K562 (cell line): ENCODE measurements around the gene NCMAP. TPM values are rescaled to one million over a fixed set of nuclear protein-coding genes. Genes with fewer than 3 reads are reported as not detected.

ENCODE experiments used
- ATAC-seq: fragments of 200-7000 bp; cut with Tn5 transposase; 3 replicates; pipeline ENCODE4 v1.9.1; 2020; ENCODE audit warnings: moderate library complexity
- BruUV-seq: library from RNA; stranded (reverse); fragments of 400-500 nt; replicated peaks from 2 replicates; lab custom pipeline; 2021; lab: Mats Ljungman, UMichigan
- CTCF ChIA-PET: fragments of 300-600 bp; formaldehyde crosslinking; extraction: SDS; loops from one replicate; lab custom pipeline; 2021; ENCODE audit warnings: low intra/inter-chr PET ratio; lab: Yijun Ruan, JAX
- POLR2A ChIA-PET: fragments of 300-600, 350-650 bp; sonication (Branson Sonifier 250); formaldehyde crosslinking; extraction: SDS; loops from one replicate; lab custom pipeline; 2021; ENCODE audit warnings: antibody characterized with exemption, inconsistent platforms; lab: Yijun Ruan, JAX
- DNase-seq, 4 experiments: peaks; one replicate each; pipeline versions ENCODE4 v3.0.0 to v3.0.0-alpha.2; 2011 to 2018; ENCODE audit warnings: low spot score in 3 of 4, mixed read lengths in 3 of 4; ENCODE audit errors: extremely low read depth in 1 of 4
- FAIRE-seq: peaks from 2 replicates; lab custom pipeline; 2011; peaks lifted over from hg19 to GRCh38; lab: Jason Lieb, UNC
- H2AFZ ChIP-seq: 2 replicates; pipeline ENCODE4 v1.6.0; 2011; ENCODE audit warnings: low read depth, low read length, control low read depth, inconsistent platforms
- H3K27ac ChIP-seq: fragments of 200-600 bp; 3 replicates; pipeline ENCODE4 v1.8.0; 2011; ENCODE audit warnings: low read depth, mild to moderate bottlenecking, control low read depth, inconsistent platforms, low read length, moderate library complexity, mixed read lengths; ENCODE audit errors: extremely low read depth
- H3K27me3 ChIP-seq, 2 experiments: fragments of 300-600 bp in 1 of 2; 2 replicates in 1 of 2; 3 replicates in 1 of 2; pipeline versions ENCODE4 v1.6.0 to v1.8.0; 2011; ENCODE audit warnings: inconsistent platforms in 2 of 2, low read length in 2 of 2, mild to moderate bottlenecking in 1 of 2, mixed read lengths in 1 of 2, moderate library complexity in 1 of 2; ENCODE audit not compliant: control insufficient read depth in 2 of 2, insufficient read depth in 2 of 2
- H3K36me3 ChIP-seq: fragments of 300-600 bp; 3 replicates; pipeline ENCODE4 v1.8.0; 2011; ENCODE audit warnings: mild to moderate bottlenecking, low read length, inconsistent platforms; ENCODE audit not compliant: control insufficient read depth, insufficient read depth
- H3K4me1 ChIP-seq, 2 experiments: fragments of 200-600 bp in 1 of 2; replicated peaks in 1 of 2; 2 replicates in 1 of 2; 3 replicates in 1 of 2; pipeline versions ENCODE4 v1.5.1 to v1.8.0; 2011; ENCODE audit warnings: inconsistent platforms in 2 of 2, low read length in 2 of 2, mild to moderate bottlenecking in 1 of 2, mixed read lengths in 1 of 2, moderate library complexity in 1 of 2; ENCODE audit not compliant: control insufficient read depth in 2 of 2, insufficient read depth in 2 of 2
- H3K4me2 ChIP-seq: 2 replicates; pipeline ENCODE4 v1.6.1; 2011; ENCODE audit warnings: low read length, control low read depth, inconsistent platforms, mixed read lengths; ENCODE audit not compliant: insufficient read depth
- H3K4me3 ChIP-seq: fragments of 200-600 bp; sonication (generic), shearing (Covaris generic); 2 replicates; pipeline ENCODE4 v1.5.1; 2016; ENCODE audit warnings: control low read depth, inconsistent platforms
- H3K79me2 ChIP-seq: fragments of 200-600 bp; 3 replicates; pipeline ENCODE4 v1.8.0; 2011; ENCODE audit warnings: low read length, inconsistent platforms; ENCODE audit not compliant: control insufficient read depth, insufficient read depth
- H3K9ac ChIP-seq, 2 experiments: 2 replicates each; pipeline versions ENCODE4 v1.6.0 to v1.6.1; 2011; ENCODE audit warnings: low read depth in 2 of 2, low read length in 2 of 2, control low read depth in 1 of 2, inconsistent platforms in 1 of 2, mild to moderate bottlenecking in 1 of 2, mixed read lengths in 1 of 2; ENCODE audit not compliant: insufficient read depth in 1 of 2
- H3K9me1 ChIP-seq: one replicate; pipeline ENCODE4 v1.6.0; 2011; ENCODE audit warnings: inconsistent platforms, mild to moderate bottlenecking, low read length, moderate library complexity; ENCODE audit not compliant: control insufficient read depth, insufficient read depth
- H3K9me3 ChIP-seq: replicated peaks from 2 replicates; pipeline ENCODE4 v1.5.1; 2011; ENCODE audit warnings: low read depth, low read length, inconsistent platforms; ENCODE audit not compliant: control insufficient read depth, insufficient read depth
- H4K20me1 ChIP-seq: replicated peaks from 2 replicates; pipeline ENCODE4 v1.6.1; 2011; ENCODE audit warnings: low read length, inconsistent platforms, mixed read lengths; ENCODE audit not compliant: control insufficient read depth, insufficient read depth
- CBX8 ChIP-seq: fragments of 200-600 bp; sonication (generic); IDR thresholded peaks from 2 replicates; pipeline ENCODE4 v1.6.1; 2012; ENCODE audit warnings: borderline replicate concordance, mixed run types, low read depth, mild to moderate bottlenecking, moderate library complexity, mixed read lengths, low read length, control low read depth, inconsistent platforms; ENCODE audit not compliant: poor library complexity, severe bottlenecking; ENCODE audit errors: extremely low read depth
- ESRRA ChIP-seq: fragments of 450-650 bp; IDR thresholded peaks from 2 replicates; pipeline ENCODE4 v1.6.1; 2014; ENCODE audit warnings: low read depth, mild to moderate bottlenecking, moderate library complexity, borderline replicate concordance
- GTF2F1 ChIP-seq: IDR thresholded peaks from 2 replicates; pipeline ENCODE4 v1.6.1; 2011; ENCODE audit warnings: low read depth, low read length, improper control_type of control experiment
- L3MBTL2 ChIP-seq: fragments of 450-650 bp; IDR thresholded peaks from 2 replicates; pipeline ENCODE4 v1.6.1; 2016; ENCODE audit warnings: mild to moderate bottlenecking, moderate library complexity
- NFATC3 ChIP-seq: fragments of 450-650 bp; IDR thresholded peaks from 2 replicates; pipeline ENCODE4 v1.6.1; 2017; ENCODE audit warnings: mild to moderate bottlenecking
- RFX1 ChIP-seq: fragments of 450-650 bp; IDR thresholded peaks from 2 replicates; pipeline ENCODE4 v1.6.1; 2016; ENCODE audit warnings: mild to moderate bottlenecking, moderate library complexity
- SP1 ChIP-seq: sonication (generic); formaldehyde crosslinking; IDR thresholded peaks from 2 replicates; pipeline ENCODE4 v1.8.1; 2022; ENCODE audit warnings: mild to moderate bottlenecking, missing genetic modification reagents
- ZNF347 ChIP-seq: fragments of 450-650 bp; formaldehyde crosslinking; IDR thresholded peaks from 2 replicates; pipeline ENCODE4 v1.4.0; 2020; ENCODE audit warnings: low read depth, mild to moderate bottlenecking, moderate library complexity
- WGBS: fragments of 100-300 bp; shearing (Covaris generic); methylation state at CpG from one replicate; pipeline ENCODE4 v1.1.6; 2016; ENCODE audit warnings: low coverage, mixed read lengths; ENCODE audit not compliant: insufficient coverage; ENCODE audit errors: missing lambda C conversion rate; 5-methylcytosine and 5-hydroxymethylcytosine counted together
- in situ Hi-C: fragments of 300-500 bp; cut with MboI; formaldehyde crosslinking; loops from 4 replicates; pipeline ENCODE4 v1.15.0; 2018; ENCODE audit warnings: inconsistent platforms, mixed read lengths
- intact Hi-C: fragments of 100-400 bp; cut with micrococcal nuclease; formaldehyde crosslinking; loops from 2 replicates; pipeline ENCODE4 v1.14.2; 2022
- polyA plus RNA-seq, 8 experiments: library from polyadenylated mRNA; depleted of rRNA in 4 of 8; stranded (reverse) in 5 of 8; unstranded in 3 of 8; fragments of >200 nt; fragmentation: Nextera tagmentation in 2 of 8; fragmentation: Illumina TruSeq in 1 of 8; extraction: Ambion mirVana in 2 of 8; extraction: Trizol in 1 of 8; gene quantifications; 2 replicates each; pipeline versions ENCODE4 v1.2.1 to v1.2.3, GENCODE V29; 2011 to 2014; ENCODE audit warnings: inconsistent platforms in 1 of 8, missing spikeins in 1 of 8
- total RNA-seq, 7 experiments: library from RNA; depleted of rRNA in 6 of 7; stranded (reverse); fragments of >200 nt in 6 of 7; fragmentation: Illumina TruSeq in 2 of 7; extraction: Trizol in 2 of 7; gene quantifications; 2 replicates each; pipeline versions ENCODE4 v1.2.1 to v1.2.3, GENCODE V29; 2011 to 2021; ENCODE audit warnings: low replicate concordance in 1 of 7
- TF ChIP-seq, protein P1 (sequence below): fragments of 250-450 bp; sonication (Bioruptor Pico); IDR thresholded peaks from 2 replicates; pipeline ENCODE4 v1.4.0; 2020; ENCODE audit warnings: borderline replicate concordance

The NCMAP gene
- total and polyA plus RNA-seq, 9 of the 15 experiments (the other 6 are each of a cell fraction or from before 2014, with no cell fraction given), result 0.03 TPM; not detected in 8

DNA sequence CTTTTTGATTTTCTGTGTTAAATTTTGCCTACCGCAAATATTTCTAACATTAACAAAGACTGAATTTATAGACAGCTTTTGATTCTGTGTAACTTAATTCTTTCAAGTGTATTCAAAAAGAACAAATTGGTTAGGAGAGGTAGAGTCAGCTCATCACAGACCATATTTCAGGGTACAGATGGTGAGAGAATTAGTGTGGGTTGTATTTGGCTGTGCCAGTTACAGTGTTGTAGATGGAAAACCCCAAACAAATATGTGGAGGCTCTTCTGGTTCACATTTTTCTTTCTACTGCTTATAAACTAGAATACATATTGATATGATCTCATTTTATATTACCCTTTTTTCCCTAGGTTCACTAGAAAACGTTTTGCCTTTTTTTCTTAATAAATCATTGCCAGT is 42.2 kb upstream of the NCMAP start:
- Histone ChIP-seq H3K9me1 (no peaks in the 10 kb centered on the region), H3K36me3 (no peaks in the 10 kb centered on the region), H2AFZ (no peak overlapping the region), H3K4me3 (no peak overlapping the region), H3K4me2 (no peak overlapping the region), H3K9ac (no peak overlapping the region), H3K27ac (no peak overlapping the region), H3K27me3 (peaks cover 50 to 62% of the 10 kb centered on the region in 2 experiments), H4K20me1 (no peaks in the 10 kb centered on the region; the same call in 1 of the 2 replicates), H3K9me3 (no peaks in the 10 kb centered on the region), H3K4me1 (no peaks in the 10 kb centered on the region; a peak in 1 of 5 replicates), H3K79me2 (no peaks in the 10 kb centered on the region)
- TF ChIP-seq CBX8 (peak; percentile 68), L3MBTL2 (no peak)
- CTCF ChIA-PET, result no interaction called here
- intact Hi-C loops, result no loop called here
- in situ Hi-C loops, result no loop called here
- POLR2A ChIA-PET, result interaction anchor here (1.4 kb wide), 1 partner anchor 10 kb away, joined by 4 read pairs; no protein-coding TSS in a partner anchor
- no peak for ATAC-seq
- no TSS peak for BruUV-seq
- WGBS, result 21% methylated on average over 2 of the region's 2 CpGs
- no peak for FAIRE-seq
- DNase-seq, result no peak

DNA sequence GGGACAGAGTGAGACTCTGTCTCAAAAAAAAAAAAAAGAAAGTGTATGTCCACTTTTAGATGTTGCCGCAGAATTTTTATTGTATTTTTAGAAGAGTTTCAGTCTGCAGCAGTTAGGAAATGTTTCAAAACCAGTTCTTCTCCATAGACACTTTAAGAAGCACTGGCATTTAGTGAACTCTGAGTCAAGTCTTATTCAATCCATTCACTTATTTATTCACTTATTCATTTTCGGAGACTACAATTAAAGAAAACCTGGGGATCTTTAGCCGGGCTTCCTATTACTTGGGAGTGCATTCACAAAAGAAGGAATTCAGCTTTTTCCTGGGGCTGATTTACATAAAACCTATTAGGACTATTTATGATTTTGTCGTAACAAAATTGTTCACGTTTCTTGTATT is 40.9 kb upstream of the NCMAP start:
- Histone ChIP-seq H3K9me3 (no peaks in the 10 kb centered on the region), H3K9ac (no peak overlapping the region), H3K9me1 (no peaks in the 10 kb centered on the region), H3K27me3 (peaks cover 44 to 56% of the 10 kb centered on the region in 2 experiments), H3K4me3 (no peak overlapping the region), H3K27ac (no peak overlapping the region), H2AFZ (no peak overlapping the region), H3K36me3 (no peaks in the 10 kb centered on the region), H3K4me1 (no peaks in the 10 kb centered on the region; a peak in 1 of 5 replicates), H3K4me2 (no peak overlapping the region), H4K20me1 (no peaks in the 10 kb centered on the region; the same call in 1 of the 2 replicates), H3K79me2 (no peaks in the 10 kb centered on the region)
- POLR2A ChIA-PET, result interaction anchor here (0.9 to 1.5 kb wide), 4 partner anchors 9 to 103 kb away, joined by 3 to 5 read pairs (median 4); partner anchors contain the start of gene RCAN3
- intact Hi-C loops, result no loop called here
- FAIRE-seq (no peak), ATAC-seq (no peak), DNase-seq (no peak)
- TF ChIP-seq SP1 (CRISPR knock-in tag) (no peak), RFX1 (no peak), ESRRA (no peak), NFATC3 (no peak), ZNF347 (no peak), GTF2F1 (no peak)
- TF ChIP-seq, protein P1, sequence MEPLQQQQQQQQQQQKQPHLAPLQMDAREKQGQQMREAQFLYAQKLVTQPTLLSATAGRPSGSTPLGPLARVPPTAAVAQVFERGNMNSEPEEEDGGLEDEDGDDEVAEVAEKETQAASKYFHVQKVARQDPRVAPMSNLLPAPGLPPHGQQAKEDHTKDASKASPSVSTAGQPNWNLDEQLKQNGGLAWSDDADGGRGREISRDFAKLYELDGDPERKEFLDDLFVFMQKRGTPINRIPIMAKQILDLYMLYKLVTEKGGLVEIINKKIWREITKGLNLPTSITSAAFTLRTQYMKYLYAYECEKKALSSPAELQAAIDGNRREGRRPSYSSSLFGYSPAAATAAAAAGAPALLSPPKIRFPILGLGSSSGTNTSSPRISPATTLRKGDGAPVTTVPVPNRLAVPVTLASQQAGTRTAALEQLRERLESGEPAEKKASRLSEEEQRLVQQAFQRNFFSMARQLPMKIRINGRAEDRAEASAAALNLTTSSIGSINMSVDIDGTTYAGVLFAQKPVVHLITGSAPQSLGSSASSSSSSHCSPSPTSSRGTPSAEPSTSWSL (CRISPR knock-in tag), result no peak
- BruUV-seq, result no TSS peak
- CTCF ChIA-PET, result no interaction called here
- in situ Hi-C loops, result no loop called here
- 21% methylated on average over 5 of the region's 5 CpGs for WGBS
